IPS-15b (cell line): ENCODE data around the gene LRRC74B.
"Not testable (repeated sequence)": the region's sequence is repeated elsewhere in the genome, so short reads cannot be mapped to it uniquely, and the experiment has no call there.

Experiments
- H3K27me3 ChIP-seq: one replicate; pipeline ENCODE4 v1.6.1; 2013; ENCODE audit warnings: low read length; ENCODE audit not compliant: control insufficient read depth, insufficient read depth
- H3K36me3 ChIP-seq: one replicate; pipeline ENCODE4 v1.6.1; 2013; ENCODE audit warnings: low read length; ENCODE audit not compliant: control insufficient read depth, insufficient read depth
- H3K4me1 ChIP-seq: one replicate; pipeline ENCODE4 v1.6.1; 2013; ENCODE audit warnings: mild to moderate bottlenecking, low read length; ENCODE audit not compliant: control insufficient read depth, insufficient read depth
- H3K4me3 ChIP-seq: one replicate; pipeline ENCODE4 v1.5.1; 2013; ENCODE audit warnings: low read depth, low read length
- H3K9ac ChIP-seq: one replicate; pipeline ENCODE4 v1.6.1; 2013; ENCODE audit warnings: low read depth, mild to moderate bottlenecking, low read length
- H3K9me3 ChIP-seq: one replicate; pipeline ENCODE4 v1.6.1; 2013; ENCODE audit warnings: mild to moderate bottlenecking, low read length; ENCODE audit not compliant: control insufficient read depth, insufficient read depth

Gene LRRC74B

DNA sequence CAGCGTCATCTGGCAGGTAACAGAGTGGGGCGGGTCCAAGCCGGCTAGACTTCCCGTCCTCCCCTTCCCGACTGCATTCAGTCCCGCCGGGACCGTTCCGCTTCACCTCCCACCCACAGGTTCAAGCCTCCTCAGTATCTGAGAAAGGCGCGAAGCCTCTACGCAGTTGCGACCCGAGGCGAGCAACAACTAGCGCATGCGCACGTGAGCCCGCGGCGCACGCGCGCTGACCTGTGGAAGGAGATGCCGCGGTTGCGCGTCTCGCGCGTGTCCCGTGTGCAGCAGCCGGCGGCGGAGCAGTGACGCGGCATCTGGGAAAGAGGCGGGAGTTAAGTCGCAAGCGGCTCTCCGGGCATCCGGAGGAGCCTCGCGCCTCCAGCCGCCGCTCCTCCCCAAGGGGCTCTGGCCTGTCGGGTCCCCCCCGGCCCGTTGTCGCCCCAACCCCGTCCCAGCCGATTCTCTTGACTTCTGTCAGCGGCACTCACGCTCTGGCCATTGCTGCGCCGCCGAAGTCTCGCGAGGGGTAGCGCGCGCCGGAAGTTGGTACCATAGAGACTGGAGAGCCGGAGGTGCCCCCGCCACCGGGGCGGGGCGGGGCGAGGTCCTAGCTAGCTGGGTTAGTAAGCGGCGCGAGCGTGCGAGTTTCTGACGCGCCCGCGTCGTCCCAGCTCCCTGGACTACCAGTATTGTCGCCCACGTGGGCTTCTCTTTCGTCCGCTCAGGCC lies 44.0 kb upstream of the LRRC74B start, which contains the start of gene THAP7:
THAP7 (minus strand) TSS at position 518 of the 725 bp plus-strand sequence; CDS start at position 311, 207 bp downstream.
- peaks cover 3% of the 10 kb centered on the region for H3K4me1 ChIP-seq
- H3K27me3 ChIP-seq: no peaks in the 10 kb centered on the region
- H3K36me3 ChIP-seq: peaks cover 13% of the 10 kb centered on the region

DNA sequence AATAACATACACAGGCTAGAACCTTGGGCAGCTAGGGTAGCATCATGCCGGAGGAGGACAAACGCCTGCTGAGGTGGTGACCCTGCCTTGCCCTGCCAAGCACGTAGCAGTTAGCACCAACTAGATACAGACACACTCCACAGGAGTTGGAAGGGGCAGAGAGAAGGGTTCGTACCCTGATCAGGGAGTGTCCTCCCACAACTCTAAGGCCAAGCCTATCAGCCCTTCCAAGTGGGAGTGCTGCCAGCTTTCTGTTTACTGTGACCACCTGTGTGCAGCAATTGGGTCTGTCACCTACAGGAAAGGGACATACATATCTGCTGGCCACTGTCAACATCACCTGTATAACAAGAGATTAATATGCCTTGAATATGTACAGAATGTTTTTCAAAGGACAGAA lies 42.0 kb upstream of the LRRC74B start:
- Histone ChIP-seq H3K27me3 (no peaks in the 10 kb centered on the region), H3K9me3 (no peaks in the 10 kb centered on the region), H3K36me3 (peaks cover 10% of the 10 kb centered on the region), H3K9ac (no peak overlapping the region), H3K4me3 (no peak overlapping the region), H3K4me1 (peaks cover 3% of the 10 kb centered on the region)

More for the DNA sequence above, 44.0 kb upstream of the LRRC74B start, which contains the start of gene THAP7:
- H3K4me3 ChIP-seq: peak within 1 kb of the TSS; percentile 85
- H3K9me3 ChIP-seq: no peaks in the 10 kb centered on the region
- peak within 1 kb of the TSS; percentile 83 for H3K9ac ChIP-seq

DNA sequence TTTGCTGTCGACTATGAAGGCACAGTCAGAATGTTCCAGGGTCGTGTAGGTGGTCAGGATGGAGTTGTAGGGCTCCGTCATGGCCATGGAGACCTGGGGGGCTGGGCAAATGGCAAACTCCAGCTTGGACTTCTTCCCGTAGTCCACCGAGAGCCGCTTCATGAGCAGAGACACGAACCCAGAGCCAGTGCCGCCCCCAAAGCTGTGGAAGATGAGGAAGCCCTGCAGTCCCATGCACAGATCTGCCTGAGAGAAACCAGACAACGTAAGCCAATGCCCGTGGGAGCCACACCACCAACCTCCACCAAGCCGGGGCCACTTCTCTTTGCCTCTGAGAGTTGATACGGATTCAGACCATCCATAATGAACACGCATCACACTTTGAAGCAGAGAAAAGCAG lies 36.5 kb upstream of the LRRC74B start:
- H3K4me3 ChIP-seq, H3K9ac ChIP-seq, H3K27me3 ChIP-seq, H3K36me3 ChIP-seq, H3K9me3 ChIP-seq: not testable (repeated sequence)
- peaks cover 11% of the 10 kb centered on the region for H3K4me1 ChIP-seq

DNA sequence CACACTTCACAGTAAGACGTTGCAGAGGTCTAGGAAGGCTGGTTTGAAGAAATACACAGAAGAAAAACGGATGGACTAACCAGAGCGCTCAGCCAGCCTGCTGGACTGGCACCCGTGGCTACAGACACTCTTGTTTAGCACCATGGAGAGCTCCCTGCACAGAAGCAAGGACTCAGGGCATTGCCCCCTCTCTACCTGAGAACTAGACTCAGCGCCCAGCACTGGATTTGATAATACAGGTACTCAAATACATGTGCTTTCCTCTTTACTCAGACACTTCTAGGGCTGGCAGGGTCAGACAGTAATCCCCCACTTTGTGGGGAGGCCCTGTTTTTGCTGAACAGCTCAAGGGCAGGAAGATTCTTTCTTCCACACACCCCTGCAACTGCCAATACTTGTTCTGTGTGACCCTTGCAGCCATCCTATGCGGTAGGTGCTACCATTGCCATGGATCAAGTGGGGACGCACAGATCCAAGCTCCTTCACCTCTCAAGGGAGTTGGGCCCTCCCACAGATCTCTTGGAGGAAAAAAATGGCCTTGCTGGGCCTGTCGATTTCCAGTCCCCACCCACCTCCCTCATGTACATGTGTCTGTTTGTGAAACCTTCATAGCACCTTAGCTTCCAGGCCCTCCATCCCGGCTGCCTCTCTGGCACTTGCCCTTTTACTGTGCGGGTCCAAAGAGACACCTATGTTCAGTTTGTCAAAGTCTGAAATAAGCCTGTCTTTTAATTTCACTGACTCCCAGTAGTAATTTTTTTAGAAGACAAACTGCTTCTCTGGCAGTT lies 35.9 kb upstream of the LRRC74B start:
- peaks cover 4% of the 10 kb centered on the region for H3K36me3 ChIP-seq
- H3K9me3 ChIP-seq: no peaks in the 10 kb centered on the region
- no peak overlapping the region for H3K9ac ChIP-seq
- H3K4me3 ChIP-seq: peak overlapping the region; percentile 11
- peaks cover 11% of the 10 kb centered on the region for H3K4me1 ChIP-seq
- peaks cover 6% of the 10 kb centered on the region for H3K27me3 ChIP-seq

DNA sequence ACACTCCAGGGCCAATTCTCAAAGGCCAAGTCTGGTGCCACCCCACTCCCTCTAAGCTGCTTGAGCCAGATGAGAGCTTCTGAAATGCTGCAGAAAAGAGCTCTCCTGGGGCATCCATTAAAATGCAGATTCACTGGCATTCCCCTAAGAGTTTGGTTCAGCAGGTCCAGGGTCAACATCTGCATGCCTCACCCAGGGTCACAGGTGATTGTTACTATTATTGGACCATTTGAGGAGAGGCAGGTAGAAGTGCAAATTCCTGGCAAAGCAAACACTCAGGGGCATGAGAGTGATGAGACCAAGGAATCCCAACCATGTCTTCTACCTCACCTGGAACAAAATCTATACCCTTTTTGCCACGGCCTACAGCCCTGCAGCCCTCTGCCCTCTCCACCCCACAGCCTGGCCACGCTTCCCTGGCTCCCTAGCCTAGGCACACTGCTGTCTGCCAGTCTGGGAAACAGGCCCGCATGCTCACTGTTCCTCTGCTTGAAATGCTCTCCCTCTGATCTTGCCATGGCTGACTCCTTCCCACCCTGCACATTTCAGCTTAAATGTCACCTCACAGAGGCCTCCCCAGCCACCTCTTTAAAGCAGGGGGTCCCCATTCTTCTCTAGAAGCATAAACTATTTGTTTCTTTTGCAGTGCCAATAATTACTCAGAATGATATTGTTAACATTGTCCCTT lies 35.2 kb upstream of the LRRC74B start:
- no peaks in the 10 kb centered on the region for H3K9me3 ChIP-seq
- H3K36me3 ChIP-seq: peaks cover 4% of the 10 kb centered on the region
- no peak overlapping the region for H3K4me3 ChIP-seq
- peaks cover 6% of the 10 kb centered on the region for H3K27me3 ChIP-seq
- H3K4me1 ChIP-seq: peaks cover 11% of the 10 kb centered on the region
- no peak overlapping the region for H3K9ac ChIP-seq

DNA sequence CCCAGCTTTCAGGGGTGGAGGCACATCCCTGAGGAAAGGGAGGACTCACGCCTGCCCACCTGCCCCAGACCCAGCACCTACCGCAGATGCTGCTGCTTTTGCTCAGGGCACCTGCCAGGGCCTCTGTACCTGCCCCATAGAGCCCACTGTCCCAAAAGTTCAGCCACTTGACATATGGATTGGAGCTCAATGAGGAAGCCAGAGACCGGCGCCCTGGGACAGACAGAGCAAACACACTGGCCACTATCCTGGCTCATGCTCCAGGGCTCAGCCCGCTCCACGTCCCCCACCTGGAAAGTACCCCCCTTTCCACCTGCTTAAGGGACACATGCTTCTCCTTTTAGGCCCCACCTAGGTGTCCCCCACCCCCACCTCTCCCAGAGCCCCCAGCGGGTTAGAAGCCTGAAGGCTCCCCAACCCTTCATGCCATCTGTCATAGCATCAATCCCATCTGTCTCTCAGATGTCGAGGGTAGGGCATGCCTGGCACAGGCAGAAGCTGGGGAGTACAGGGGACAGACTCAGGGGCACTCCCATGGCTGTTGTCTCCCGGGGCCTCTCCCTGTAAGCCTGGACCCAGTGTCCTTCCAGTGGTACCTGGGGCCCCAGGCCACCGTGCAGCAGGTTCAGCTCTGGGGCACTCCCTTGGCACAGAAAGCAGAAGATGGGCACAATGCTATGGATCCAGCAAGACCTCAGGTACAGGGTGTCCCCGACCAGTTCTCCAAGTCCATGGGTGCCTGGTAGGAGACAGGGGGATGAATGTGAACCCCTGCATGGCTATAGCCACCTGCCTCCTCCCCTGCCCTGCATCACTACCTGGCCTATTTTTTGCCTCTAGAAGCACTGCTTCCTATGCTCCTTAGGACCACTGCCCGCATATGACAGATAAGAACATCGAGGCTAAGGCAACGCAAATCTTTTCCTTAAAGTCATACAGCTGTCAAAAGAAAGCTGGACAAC lies 33.0 kb upstream of the LRRC74B start:
- peaks cover 4% of the 10 kb centered on the region for H3K36me3 ChIP-seq
- H3K9me3 ChIP-seq: no peaks in the 10 kb centered on the region
- no peak overlapping the region for H3K9ac ChIP-seq
- no peak overlapping the region for H3K4me3 ChIP-seq
- H3K27me3 ChIP-seq: peaks cover 9% of the 10 kb centered on the region
- peaks cover 11% of the 10 kb centered on the region for H3K4me1 ChIP-seq

DNA sequence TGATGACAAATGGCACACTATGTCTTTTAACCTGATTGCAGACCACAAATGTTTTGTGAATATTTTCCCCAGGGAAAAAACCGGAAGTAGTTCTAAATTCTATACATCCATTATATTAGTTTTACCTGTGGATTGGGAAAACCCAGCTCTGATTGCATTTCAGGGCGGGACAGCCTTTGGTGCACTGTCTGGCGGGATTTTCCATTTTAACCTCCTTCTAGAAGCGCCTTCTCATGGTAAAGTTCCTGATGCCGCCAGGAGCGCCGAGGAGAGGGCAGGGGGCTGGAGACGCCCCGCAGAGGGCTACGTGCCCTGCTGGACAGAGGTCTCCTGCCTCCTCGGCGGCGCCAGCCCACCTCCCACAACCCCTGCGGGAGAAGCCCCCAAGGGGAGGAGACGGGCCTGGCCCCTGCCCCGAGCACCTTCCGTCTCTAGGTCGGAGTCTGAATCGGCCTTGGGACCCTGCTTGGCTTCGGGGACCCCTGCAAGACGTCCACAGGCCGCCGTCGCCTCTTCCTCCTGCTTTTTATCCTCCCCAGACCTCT lies 32.0 kb upstream of the LRRC74B start:
- Histone ChIP-seq H3K4me3 (peak overlapping the region; percentile 78), H3K9me3 (no peaks in the 10 kb centered on the region), H3K4me1 (peaks cover 11% of the 10 kb centered on the region), H3K27me3 (peaks cover 9% of the 10 kb centered on the region), H3K9ac (peak overlapping the region; percentile 12), H3K36me3 (peaks cover 3% of the 10 kb centered on the region)

DNA sequence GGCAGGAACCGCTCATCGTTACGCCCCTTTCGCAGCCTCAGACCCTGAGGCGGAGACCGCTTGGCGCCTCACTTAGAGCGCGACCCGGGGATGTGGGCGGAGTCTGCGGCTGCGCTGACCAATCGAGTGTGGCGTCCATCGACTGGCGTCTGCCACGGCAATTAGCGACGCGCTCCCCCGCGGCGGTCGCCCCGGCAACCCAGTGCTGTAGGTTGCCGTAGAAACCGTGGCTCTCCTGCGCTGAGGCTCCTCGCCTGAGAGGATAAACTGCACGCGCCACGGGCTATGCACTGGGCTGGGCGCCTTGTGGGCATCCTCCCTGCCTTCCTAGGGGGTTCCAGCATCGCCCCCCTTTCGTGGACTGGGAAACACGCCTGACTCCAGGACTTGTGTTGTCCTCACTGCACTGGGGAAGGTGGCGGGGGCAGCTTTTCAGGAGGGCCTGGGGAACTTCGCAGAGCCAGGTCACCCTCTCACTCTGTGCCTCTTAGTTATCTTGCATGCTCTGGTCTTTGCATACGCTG lies 31.5 kb upstream of the LRRC74B start:
- Histone ChIP-seq H3K4me3 (peak overlapping the region; percentile 78), H3K36me3 (no peaks in the 10 kb centered on the region), H3K9me3 (no peaks in the 10 kb centered on the region), H3K9ac (no peak overlapping the region), H3K4me1 (peaks cover 11% of the 10 kb centered on the region), H3K27me3 (peaks cover 9% of the 10 kb centered on the region)

DNA sequence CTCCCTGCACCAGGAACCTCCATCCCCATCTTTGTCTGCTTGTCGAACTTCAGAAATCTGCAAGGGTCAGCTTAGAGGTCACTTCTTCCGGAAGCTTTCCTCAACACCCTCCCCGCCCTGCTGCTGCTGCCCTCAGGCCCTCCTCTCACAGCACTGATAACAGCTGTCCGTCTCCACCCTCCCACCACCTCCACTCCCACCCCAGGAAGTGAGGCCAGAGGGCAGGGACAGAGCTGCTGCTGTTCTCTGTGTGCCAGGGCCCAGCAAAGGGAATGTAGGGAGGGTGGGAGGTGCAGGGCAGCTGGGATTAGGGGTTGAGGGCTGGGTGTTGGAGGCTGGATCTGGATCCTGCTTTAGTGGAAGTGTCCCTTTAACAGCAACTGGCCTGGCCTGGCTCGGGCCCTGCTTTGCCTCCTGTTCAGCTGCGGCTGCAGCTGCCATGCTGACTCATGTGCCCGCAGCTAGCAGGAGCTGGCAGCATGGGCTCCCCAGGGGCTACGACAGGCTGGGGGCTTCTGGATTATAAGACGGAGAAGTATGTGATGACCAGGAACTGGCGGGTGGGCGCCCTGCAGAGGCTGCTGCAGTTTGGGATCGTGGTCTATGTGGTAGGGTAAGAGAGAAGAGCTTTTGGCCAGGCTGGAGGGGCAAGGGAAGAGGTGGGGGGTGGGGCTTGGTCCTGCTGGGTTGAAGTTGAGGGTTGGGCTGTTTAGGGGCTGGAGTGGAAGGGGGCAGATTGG lies 30.9 kb upstream of the LRRC74B start, which contains the start of gene P2RX6:
P2RX6 (plus strand) TSS at position 440 of the 740 bp plus-strand sequence; CDS start at position 450, 10 bp downstream.
- Histone ChIP-seq H3K27me3 (peaks cover 9% of the 10 kb centered on the region), H3K36me3 (no peaks in the 10 kb centered on the region), H3K9me3 (no peaks in the 10 kb centered on the region), H3K4me1 (peaks cover 9% of the 10 kb centered on the region), H3K4me3 (peak within 1 kb of the TSS; percentile 78), H3K9ac (no peak within 1 kb of the TSS)

DNA sequence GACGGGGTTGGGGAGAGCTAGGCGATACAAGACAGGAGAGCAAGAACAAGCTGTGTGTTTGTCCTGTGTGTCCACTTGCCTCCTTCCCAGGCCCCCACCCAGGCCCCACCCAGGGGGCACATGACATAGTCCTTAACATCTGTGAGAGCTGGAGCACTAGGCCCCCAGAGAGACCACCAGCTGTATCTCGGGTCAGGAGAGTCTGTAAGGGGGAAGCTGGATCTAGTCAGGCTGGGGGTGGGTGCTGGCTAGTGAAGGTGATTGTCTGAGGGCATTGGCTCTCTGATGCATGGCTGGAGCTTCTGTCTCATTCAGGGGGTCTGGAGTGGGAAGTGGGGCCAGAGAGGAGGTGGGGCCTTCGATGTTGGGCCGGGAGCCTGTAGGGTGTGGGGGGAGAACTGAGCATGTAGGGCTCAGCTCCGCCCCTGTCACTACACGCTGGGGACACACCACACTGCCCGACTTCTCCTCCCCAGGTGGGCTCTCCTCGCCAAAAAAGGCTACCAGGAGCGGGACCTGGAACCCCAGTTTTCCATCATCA lies 30.2 kb upstream of the LRRC74B start:
- H3K4me1 ChIP-seq: peaks cover 3% of the 10 kb centered on the region
- no peak overlapping the region for H3K4me3 ChIP-seq
- H3K9ac ChIP-seq: no peak overlapping the region
- H3K27me3 ChIP-seq: peaks cover 9% of the 10 kb centered on the region
- no peaks in the 10 kb centered on the region for H3K9me3 ChIP-seq
- H3K36me3 ChIP-seq: no peaks in the 10 kb centered on the region
